Left renal pelvis (tissue), 4 donors: ENCODE results near the gene MECP2. TPM values are rescaled to one million over a fixed set of nuclear protein-coding genes. Genes with fewer than 3 reads are reported as not detected.

Experiments used
- DNase-seq, 4 donors: peaks; one replicate each; pipeline ENCODE4 v3.0.0-alpha.2; 2013; ENCODE audit warnings: low read depth in 4 of 4, low spot score in 3 of 4
- polyA plus RNA-seq, 4 donors: library from polyadenylated mRNA; unstranded; fragments of 120-200 nt; gene quantifications; one replicate each; pipeline ENCODE4 v1.2.1, GENCODE V29; 2013; ENCODE audit not compliant: insufficient read length in 4 of 4

MECP2 gene
- polyA plus RNA-seq, 4 donors, result 23.2 to 31.9 (median 29.7) TPM

DNA sequence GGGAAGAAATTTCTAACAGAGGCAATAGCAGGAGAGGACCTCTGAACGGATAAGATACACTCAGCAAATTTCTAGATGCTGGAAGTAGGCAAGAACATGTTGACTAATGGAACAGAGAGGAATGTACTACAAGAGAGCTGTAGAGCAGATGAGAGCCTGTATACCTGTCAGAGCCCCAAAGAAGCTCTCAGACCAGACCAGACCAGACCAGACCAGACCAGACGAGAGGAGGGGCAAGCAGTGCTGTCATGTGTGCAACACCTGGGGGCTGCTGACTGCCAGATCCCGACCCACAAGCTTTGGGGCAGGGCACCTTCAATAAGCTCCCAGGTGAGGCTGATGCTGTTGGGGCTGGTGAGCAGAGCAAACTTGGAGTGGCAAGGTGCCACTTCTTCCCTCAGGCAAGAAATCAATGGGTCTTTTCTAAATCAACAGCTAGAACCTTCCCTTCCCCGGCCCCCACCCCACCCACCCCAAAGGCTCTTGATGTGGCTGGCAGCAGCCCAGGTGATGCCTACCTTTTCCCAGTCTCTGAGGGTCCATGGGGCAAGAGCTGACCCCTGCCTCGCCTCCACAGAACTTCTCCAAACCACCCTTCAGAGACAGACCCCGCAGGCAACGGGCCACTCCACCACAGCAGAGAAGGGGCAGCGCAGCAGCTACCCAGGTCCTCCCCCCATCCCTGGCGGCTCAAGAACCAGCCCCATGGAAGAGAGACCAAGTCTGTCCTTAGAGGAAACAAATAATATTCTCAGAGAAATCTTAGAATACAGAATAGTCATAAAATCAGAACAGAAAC is 32.7 kb downstream of the MECP2 start:
- no peak for DNase-seq

DNA sequence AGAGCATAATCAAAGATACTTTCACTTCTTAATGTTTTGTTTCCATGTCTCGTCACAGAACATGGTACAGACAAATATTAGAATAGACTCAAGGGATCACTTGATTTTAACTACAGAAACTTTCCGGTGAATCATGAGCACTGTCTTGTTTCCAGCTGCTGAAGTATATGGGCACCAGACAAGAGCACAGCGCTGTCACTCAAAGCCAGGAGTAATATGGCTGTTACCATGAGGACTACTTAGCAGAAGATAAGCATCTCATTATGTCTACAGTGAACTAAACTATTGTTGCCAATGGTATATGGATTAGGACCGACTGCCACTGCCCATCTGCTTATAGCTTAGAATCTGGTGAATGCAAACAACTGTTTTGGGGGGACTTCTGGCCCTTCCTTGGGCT is 34.3 kb downstream of the MECP2 start:
- no peak for DNase-seq

DNA sequence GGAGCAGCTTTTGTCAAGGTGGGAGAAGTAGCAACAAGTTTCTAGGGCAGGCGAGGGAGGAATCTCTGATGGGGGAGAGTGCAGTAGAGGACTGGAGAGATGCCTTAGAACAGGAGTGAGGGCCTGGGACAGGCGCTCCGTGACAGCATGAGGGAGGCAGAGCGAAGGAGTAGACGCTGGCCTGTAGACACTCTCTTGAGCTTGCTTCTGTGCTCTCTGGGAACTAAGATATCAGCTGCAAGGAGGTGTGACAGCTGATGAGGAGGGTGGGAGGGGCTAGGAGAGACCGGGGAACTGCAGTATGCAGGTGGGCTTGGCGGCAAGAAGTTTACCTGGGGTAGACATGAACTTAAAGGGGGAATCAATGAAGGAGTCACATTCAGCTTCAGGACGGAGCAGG is 35.7 kb downstream of the MECP2 start:
- DNase-seq, result no peak

DNA sequence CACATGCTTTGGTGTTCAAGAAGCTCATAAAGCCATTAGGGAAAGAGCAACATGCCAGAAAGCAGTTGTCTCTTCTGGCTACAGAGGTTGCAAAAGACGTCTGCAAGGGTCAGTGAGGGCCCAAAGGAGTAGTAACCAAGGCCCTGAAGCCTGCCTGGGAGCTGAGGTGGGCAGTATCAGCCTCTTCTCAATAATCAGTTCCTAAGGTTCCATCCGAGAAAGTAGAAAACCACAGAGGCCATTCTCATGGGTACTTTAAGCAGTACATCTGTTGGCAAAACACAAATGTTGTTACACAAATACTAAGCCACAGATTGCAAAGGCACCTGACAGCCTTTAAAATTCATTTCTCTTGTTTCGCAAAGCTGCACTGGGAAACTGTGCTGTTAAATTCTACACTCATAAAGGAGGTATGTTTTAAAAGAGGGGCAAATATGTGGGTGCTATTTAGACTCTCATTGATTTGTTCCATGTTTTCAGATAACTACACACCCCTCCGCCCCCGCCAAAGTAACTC is 37.7 kb downstream of the MECP2 start:
- no peak for DNase-seq

DNA sequence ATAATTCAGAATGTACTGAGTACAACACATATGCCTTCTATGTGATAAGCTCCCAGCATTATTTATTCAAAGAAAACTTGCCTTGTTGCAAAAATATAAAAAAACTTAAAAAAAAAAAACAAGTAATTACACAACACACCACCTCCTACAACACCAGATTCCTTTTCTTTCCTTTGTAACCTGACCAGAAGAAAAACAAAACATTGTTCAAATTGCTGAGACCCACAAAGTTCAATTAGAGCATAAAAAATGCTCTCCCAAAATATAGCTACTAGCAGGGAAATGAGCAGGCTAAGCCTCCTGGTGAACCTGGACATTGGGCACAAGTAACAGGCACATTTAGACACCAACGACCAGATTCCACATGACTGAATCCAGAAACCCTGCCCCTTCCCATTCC is 38.3 kb downstream of the MECP2 start:
- no peak for DNase-seq

DNA sequence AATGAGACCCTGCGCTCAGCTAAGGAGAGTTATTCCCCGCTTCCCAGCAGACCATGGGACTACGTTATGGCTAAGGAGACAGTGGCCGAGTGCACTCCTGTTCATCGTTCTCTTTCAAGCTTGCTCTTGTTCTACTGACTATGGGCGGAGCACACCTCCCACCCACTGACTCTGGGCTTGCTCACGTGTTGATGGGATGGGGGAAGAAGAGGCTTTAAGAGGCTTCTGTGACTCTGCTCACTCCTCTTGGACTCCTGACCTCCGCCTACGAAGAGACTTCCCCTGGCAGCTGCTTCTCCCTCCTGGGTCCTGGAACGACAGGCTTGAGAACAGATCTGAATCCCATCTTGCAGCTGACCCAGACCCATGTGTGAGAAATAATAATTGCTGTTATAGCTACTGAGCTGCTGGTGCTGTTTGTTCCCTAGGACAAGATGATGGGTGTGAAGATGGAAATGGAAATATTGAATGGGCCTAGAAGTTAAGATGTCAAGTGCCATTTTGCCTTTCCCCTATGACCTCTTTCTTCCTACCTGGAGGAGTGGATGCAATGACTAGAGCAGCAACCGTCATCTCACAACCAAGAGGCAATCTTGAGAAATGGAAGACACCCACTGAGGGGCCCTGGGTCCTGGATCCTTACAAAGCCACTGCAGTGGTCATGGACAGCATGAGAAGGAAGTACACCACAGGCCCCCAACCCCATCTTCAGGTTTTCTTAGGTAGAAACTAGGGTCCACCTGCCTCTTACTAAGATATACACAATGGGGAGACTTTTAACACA is 39.1 kb downstream of the MECP2 start:
- DNase-seq, result no peak

DNA sequence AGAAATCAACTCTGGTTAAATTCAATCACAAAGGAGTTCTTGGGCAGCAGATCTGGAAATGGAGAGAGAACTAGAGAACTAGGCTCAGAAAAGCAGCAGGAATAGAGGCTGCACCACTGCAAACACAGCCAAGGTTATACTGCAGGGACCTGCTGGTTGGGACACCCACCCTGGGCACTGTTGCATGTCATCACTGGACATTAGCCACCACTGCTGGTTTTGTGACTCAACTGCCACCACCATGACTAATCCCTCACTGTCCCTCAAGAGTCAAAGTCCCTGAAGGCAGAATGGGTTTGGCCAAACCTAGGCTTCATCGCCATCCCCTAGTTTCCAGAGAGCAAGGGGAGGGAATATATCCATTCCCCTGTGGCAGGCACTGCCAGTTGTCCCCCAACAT is 39.7 kb downstream of the MECP2 start:
- DNase-seq, result no peak

DNA sequence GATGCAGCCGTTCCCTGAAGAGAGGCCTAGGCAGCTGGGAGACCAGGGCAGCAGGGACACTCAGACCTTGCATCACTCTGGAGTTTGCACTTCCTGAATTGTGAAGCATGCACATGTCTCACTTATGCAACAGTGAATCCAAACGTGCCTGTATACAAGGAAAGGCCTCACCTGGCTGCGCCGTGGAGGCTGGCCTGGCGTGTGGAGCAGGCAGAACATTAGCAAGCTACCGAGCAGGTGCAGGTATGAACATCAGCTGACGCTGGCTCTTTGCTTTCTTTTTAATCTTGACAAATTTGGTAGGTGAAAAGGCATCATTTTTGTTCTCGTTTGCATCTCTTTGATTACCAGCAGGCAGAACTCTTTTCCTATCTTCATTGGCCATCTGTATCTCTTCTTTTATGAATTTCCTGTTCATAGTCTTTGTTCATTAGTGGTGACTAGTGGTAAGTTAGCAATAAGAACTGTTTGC is 40.7 kb downstream of the MECP2 start:
- DNase-seq, result no peak

DNA sequence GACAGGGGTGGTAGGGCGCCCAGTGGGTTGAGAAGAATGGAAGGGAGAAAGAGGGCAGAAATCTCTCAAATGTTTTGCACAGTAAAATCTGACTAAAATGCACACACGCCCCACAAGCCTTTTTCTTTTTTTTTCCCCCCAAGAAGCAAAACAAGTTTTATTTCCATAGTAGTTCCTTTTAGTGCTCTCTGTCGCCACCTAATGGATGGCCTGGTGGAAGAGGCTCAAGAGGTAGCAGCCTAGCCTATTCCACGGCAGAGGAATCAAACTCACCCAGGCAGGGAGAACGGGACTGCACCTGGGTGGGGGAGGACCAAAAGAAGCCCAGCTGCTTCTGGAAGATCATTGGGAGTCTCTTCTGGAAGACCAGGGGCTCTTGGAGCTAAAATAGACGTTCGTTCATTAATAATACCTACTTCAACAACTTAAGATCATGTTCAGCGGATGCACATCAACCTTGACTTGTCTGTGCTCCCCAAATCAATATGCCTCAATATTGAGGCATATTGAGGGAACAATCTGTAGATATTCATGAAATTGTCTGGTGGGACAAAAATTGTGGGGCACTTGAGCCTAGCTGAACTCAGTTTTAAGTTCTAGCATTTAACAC is 46.2 kb downstream of the MECP2 start:
- DNase-seq, result peak; percentile 25 to 40 (median 34)

DNA sequence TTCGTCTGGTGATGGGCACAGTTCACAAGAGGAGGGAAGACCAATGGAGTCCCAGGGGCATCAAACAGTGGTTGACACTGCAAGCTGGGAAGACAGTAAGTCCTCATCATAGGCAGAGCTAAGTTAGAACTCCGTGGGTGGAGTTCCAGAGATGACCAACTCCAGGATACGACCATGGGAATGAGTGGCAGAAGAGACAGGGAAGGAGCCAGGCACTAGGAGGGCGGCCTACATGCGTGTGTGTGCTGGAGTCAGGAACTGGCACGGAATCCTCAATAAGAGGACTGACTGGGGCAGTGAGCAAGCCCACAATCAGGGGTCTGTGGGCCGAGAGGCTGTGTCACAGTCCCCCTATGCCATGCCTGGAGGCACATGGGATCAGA is 47.4 kb downstream of the MECP2 start:
- no peak for DNase-seq

DNA sequence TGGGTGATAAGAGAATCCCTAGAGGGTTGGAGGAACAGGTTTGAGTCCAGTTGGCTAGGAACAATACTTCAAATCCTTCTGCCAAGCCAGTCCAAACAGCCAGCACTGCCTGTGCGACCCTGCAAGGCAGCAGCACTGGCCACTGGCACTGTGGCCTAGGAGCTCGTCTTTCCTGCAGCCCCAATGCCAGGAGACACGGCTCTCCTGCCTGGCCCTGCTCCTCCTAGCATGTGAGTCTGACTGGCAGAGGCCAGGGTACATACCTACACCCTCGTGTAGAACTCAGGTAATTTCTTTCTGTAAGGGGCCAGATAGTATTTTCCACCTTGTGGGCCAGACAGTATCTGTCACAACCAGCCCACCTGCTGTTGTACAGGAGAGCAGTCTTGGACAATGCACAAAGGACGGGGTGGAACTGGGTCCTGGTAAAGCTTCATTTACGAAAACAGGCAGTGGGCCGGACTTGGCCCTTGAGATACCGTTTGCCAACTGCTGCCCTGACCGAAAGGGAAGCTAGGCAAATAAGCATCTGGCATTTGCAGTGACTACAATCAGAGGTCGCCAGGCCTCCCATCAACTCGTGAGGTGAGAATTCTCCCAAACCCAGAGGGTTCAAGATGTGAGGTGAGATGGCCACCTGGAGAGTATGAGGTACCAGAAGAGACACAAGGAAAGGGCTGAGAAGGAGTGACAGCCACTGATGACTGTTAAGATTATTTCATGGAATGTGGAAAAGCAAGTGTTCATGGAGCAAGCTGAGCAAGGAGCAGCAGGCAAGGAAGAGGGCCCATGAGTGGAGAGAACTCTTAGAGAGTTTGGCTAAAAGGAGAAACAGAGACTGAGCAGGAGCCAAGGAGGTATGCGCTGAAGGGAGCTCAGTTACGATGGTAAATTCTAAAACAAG is 48.1 kb downstream of the MECP2 start:
- no peak for DNase-seq

DNA sequence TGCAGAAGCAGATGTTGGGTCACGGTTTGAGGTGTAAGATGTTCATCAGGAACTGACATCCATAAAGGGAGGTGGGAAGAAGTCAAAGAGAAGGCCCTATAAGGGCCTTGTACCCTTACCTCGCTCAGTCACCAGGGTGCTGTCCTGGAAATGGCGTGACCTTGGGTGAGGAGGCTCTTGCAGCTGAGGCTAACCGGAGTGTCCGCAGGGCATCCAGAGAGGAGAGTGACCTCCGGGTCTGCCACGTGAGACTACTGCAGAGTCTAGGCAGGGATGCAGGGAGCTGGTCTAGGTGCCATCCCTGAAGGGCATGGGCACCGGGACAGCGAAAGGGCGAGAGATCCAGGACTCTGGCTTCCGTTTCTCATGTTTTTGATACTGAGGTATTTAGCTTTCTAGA is 49.1 kb downstream of the MECP2 start:
- no peak for DNase-seq

DNA sequence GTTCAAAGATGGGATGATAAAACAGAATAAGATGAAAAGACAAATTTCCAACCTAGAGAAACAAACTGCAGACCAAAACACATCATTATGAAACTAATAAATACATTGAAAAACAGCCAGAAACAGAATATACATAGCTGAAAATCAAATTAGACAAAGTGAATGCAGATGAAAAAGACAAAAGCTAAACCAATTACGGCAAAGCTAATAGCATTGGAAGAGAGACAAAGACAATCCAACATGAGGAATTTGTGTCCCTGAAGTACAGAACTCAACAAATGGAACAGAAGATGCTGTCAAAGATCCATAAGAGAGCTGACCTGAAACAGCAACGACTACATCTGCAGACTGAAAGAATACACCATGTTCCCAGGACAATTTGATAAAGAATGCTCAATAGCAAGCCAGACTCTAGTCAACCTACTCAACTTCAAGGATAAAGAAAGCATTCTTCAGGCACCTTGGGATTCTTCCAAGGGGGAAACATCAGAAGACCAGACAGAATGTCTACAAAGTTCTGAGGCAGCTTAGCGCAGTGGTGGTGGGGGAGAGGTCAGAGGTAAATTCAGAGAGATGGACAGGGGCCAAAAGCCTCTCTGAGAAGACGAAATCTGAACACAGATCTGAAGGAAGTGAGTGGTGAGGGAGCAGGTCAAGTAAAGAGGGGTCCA is 50.4 kb downstream of the MECP2 start:
- DNase-seq, result no peak

DNA sequence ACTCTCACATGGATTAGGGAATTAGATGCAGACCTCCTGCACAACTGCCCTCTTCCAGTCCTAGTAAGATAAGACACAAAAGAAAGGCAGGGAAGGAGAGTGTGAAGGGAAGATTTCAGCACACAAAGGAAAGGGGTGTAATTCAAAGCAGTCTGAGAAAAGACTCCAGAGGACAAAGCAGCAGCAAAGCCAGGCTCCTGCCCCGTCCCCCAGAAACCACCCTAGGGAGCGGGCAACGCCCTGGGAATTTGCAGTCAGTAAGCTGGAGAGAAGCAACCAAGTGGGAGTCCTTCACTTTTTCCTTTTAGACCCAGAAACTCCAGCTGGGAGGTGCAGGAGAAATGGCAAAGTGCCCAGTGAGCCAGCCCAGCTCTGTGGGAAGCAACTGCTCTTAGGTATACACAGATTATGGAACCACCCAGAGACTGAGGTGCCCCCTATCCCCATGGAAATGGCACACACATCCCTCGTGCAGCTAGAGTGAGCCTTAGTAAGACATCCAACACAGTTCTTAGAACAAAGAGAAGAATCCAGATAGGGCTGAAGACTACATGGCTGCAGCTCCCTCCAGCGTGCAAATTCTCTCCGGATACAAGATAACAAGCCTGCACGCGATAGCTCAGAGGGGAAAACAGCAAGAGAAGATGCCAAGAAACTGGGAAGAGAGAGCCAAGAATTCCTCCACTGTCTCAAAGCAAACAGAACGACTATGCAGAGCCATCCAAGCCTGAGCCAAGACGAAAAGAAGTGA is 51.3 kb downstream of the MECP2 start:
- peak in 2 of 4 donors; percentile 18 to 21 for DNase-seq

DNA sequence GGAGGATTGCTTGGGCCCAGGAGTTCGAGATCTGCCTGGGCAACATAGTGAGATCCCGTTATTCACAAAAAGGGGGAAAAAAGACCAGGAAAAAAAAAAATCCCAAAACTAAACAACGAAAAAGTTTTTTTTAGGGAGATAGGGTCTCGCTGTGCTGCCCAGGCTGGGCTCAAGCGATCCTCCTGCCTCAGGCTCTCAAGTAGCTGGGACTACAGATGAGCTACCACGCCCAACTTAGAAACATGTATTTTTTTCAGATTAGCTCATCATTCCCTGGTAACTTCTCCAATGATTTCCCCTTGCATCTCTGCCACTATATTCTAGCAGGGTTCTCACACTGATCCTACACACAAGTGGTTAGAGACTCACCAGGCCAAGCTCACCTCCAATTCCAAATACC is 53.4 kb downstream of the MECP2 start:
- DNase-seq, result no peak

DNA sequence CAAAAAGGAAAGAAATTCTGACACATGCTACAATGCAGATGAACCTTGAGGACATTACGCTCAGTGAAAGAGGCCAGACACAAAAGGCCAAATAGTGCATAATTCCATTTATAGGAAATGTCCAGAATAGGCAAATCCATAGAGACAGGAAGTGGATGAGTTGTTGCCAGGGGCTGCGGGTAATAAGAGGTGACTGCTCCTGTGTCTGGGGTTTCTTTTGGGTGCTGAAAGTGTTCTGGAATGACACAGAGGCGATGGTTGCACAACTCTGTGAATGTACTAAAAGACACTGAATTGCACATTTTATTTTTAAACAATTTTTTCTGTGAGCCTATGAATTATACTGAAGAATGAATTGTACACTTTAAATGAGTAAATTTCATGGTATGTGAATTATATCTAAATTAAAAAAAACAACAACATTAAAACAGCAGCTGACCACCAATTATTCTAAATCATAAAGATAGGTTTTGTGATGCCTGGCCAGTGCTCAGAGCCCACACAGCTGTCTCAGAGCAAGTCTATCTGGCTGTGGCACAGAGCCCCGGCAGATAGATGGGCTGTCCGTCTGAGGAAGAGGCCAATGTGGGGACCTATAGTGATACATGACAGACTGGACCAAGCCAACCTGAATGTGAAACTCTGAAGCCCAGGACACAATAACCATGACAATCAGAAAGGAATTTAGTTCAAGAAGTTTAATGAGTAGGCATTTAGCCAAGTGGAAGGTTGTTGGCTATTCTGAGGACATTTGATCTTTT is 54.3 kb downstream of the MECP2 start:
- DNase-seq, result no peak

DNA sequence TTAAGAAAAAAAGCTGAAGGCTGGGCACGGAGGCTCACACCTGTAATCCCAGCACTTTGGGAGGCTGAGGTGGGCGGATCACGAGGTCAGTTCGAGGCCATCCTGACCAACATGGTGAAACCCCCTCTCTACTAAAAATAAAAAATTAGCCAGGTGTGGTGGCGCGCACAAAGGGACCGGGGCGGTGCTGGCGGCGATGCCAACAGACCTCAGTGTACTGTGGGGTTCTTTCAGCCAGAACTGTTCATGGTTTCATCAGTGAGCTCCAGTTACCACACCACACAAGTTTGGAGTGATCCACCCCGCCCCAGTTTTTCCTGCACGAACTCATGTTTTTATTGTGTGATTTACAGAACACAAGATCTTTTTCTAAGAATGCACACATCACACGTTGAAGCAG is 56.7 kb downstream of the MECP2 start:
- no peak for DNase-seq

DNA sequence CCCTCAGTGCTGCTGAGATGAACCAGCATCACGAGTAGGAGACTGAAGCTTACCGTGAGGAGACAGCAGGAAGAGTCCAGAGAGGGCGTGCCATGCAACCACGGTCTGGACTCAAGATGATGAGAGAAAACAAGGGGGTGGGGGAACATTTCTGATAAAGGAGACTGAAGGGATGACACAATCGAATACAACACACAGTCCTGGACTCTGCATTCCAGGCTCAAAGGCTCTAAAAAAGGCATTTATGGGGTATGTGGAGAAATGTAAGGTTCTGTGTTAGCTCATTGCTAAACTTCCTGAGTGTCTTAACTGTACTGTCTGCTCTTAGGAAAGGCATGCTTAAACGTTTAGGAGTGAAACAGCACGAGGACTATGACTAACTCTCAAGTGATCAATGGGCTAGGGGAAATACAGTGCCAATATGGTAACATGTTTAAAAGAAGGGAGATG is 57.2 kb downstream of the MECP2 start:
- no peak for DNase-seq
